H1 (cell line): ENCODE results near the gene KNDC1. TPM values are rescaled to one million over a fixed set of nuclear protein-coding genes. Genes with fewer than 3 reads are reported as not detected.

Experiments used
- CTCF ChIA-PET: fragments of 300-600 bp; sonication (Branson Sonifier 250); formaldehyde crosslinking; loops from one replicate; lab custom pipeline; 2021; ENCODE audit not compliant: partially characterized antibody; lab: Charles Lee
- POLR2A ChIA-PET: fragments of 300-600 bp; sonication (Branson Sonifier 250); formaldehyde crosslinking; loops from one replicate; lab custom pipeline; 2021; ENCODE audit warnings: inconsistent platforms; ENCODE audit not compliant: partially characterized antibody; lab: Charles Lee
- DNase-seq, 2 experiments: peaks; one replicate each; pipeline versions ENCODE4 v3.0.0 to v3.0.0-alpha.2; 2010 to 2022; ENCODE audit warnings: low spot score in 2 of 2, low read depth in 1 of 2, mixed read lengths in 1 of 2
- FAIRE-seq: peaks from 2 replicates; lab custom pipeline; 2011; peaks lifted over from hg19 to GRCh38; lab: Jason Lieb, UNC
- H2AFZ ChIP-seq: 2 replicates; pipeline ENCODE4 v1.8.1; 2012; ENCODE audit warnings: low read length, inconsistent platforms
- H2AK5ac ChIP-seq: 2 replicates; pipeline ENCODE4 v1.6.1; 2013; ENCODE audit warnings: low read depth, low read length
- H2BK120ac ChIP-seq: replicated peaks from 2 replicates; pipeline ENCODE3; 2013; ENCODE audit warnings: low read depth, low read length, inconsistent platforms
- H2BK12ac ChIP-seq: 2 replicates; pipeline ENCODE4 v1.6.1; 2013; ENCODE audit warnings: low read depth, low read length
- H2BK15ac ChIP-seq: 2 replicates; pipeline ENCODE4 v1.6.1; 2013; ENCODE audit warnings: low read length
- H2BK20ac ChIP-seq: 2 replicates; pipeline ENCODE4 v1.6.1; 2013; ENCODE audit warnings: low read length
- H2BK5ac ChIP-seq: 2 replicates; pipeline ENCODE4 v1.6.1; 2013; ENCODE audit warnings: low read depth, low read length
- H3K14ac ChIP-seq: 2 replicates; pipeline ENCODE4 v1.6.1; 2013; ENCODE audit warnings: inconsistent platforms; ENCODE audit not compliant: insufficient read length
- H3K18ac ChIP-seq: 2 replicates; pipeline ENCODE4 v1.6.1; 2013; ENCODE audit warnings: low read length; ENCODE audit errors: extremely low read depth
- H3K23ac ChIP-seq: 2 replicates; pipeline ENCODE4 v1.6.1; 2013; ENCODE audit warnings: inconsistent platforms; ENCODE audit not compliant: insufficient read length
- H3K23me2 ChIP-seq: 2 replicates; pipeline ENCODE4 v1.6.1; 2013; ENCODE audit warnings: low read depth, low read length
- H3K27ac ChIP-seq: 2 replicates; pipeline ENCODE4 v1.6.1; 2011; ENCODE audit warnings: low read depth, low read length, inconsistent platforms
- H3K27me3 ChIP-seq, 4 experiments: replicated peaks in 1 of 4; 1 replicate in 1 of 4; 2 replicates in 3 of 4; pipeline versions ENCODE4 v1.6.1 to v1.8.1; 2011 to 2013; ENCODE audit warnings: low read length in 3 of 4, mild to moderate bottlenecking in 3 of 4, inconsistent platforms in 2 of 4, mixed read lengths in 2 of 4, moderate library complexity in 1 of 4; ENCODE audit not compliant: control insufficient read depth in 3 of 4, insufficient read depth in 3 of 4; ENCODE audit errors: extremely low read depth in 1 of 4
- H3K36me3 ChIP-seq, 4 experiments: 2 replicates each; pipeline versions ENCODE4 v1.6.1 to v1.8.1; 2011 to 2013; ENCODE audit warnings: mild to moderate bottlenecking in 4 of 4, low read length in 3 of 4, moderate library complexity in 2 of 4, control low read depth in 1 of 4, inconsistent platforms in 1 of 4; ENCODE audit not compliant: insufficient read depth in 4 of 4, control insufficient read depth in 2 of 4
- H3K4ac ChIP-seq: replicated peaks from 2 replicates; pipeline ENCODE3; 2013; ENCODE audit warnings: low read length, low read depth, mixed read lengths, inconsistent platforms; ENCODE audit not compliant: insufficient read length
- H3K4me1 ChIP-seq, 4 experiments: replicated peaks in 1 of 4; 1 replicate in 1 of 4; 2 replicates in 3 of 4; pipeline versions ENCODE4 v1.6.1 to v1.8.1; 2011 to 2013; ENCODE audit warnings: low read length in 3 of 4, inconsistent platforms in 2 of 4, mixed read lengths in 1 of 4; ENCODE audit not compliant: insufficient read depth in 4 of 4, control insufficient read depth in 3 of 4
- H3K4me2 ChIP-seq, 2 experiments: 2 replicates each; pipeline versions ENCODE4 v1.6.1 to v1.8.1; 2011 to 2013; ENCODE audit warnings: low read depth in 2 of 2, low read length in 2 of 2, control low read depth in 1 of 2, inconsistent platforms in 1 of 2, mild to moderate bottlenecking in 1 of 2; ENCODE audit not compliant: insufficient read depth in 1 of 2
- H3K4me3 ChIP-seq, 4 experiments: fragments of 200-600, 300-600 bp in 1 of 4; sonication (generic), shearing (Covaris generic), sonication (Bioruptor Twin) in 1 of 4; 2 replicates each; pipeline versions ENCODE4 v1.5.1 to v1.8.1; 2011 to 2016; ENCODE audit warnings: low read length in 4 of 4, low read depth in 3 of 4, control low read depth in 2 of 4, inconsistent platforms in 2 of 4, mild to moderate bottlenecking in 2 of 4, mixed read lengths in 1 of 4, moderate library complexity in 1 of 4; ENCODE audit not compliant: insufficient read depth in 2 of 4; ENCODE audit errors: extremely low read depth in 1 of 4
- H3K56ac ChIP-seq: replicated peaks from 2 replicates; pipeline ENCODE3; 2013; ENCODE audit warnings: low read depth, mild to moderate bottlenecking, mixed read lengths, low read length, inconsistent platforms; ENCODE audit not compliant: insufficient read length
- H3K79me1 ChIP-seq: 2 replicates; pipeline ENCODE4 v1.6.1; 2013; ENCODE audit warnings: low read depth, low read length, control low read depth
- H3K79me2 ChIP-seq, 2 experiments: 2 replicates each; pipeline versions ENCODE4 v1.6.1 to v1.8.1; 2012 to 2013; ENCODE audit warnings: low read length in 2 of 2, mild to moderate bottlenecking in 2 of 2, inconsistent platforms in 1 of 2; ENCODE audit not compliant: insufficient read depth in 2 of 2, control insufficient read depth in 1 of 2
- H3K9ac ChIP-seq, 4 experiments: replicated peaks in 1 of 4; 1 replicate in 1 of 4; 2 replicates in 3 of 4; pipeline versions ENCODE4 v1.6.1 to v1.8.1; 2011 to 2013; ENCODE audit warnings: low read depth in 3 of 4, low read length in 3 of 4, control low read depth in 2 of 4, mild to moderate bottlenecking in 2 of 4, moderate library complexity in 2 of 4, inconsistent platforms in 1 of 4; ENCODE audit errors: extremely low read depth in 1 of 4
- H3K9me3 ChIP-seq, 2 experiments: 2 replicates each; pipeline versions ENCODE4 v1.6.1 to v1.8.1; 2012 to 2013; ENCODE audit warnings: mild to moderate bottlenecking in 2 of 2, moderate library complexity in 2 of 2, control low read depth in 1 of 2, inconsistent platforms in 1 of 2, low read depth in 1 of 2, low read length in 1 of 2, mixed read lengths in 1 of 2; ENCODE audit not compliant: insufficient read depth in 2 of 2
- H4K20me1 ChIP-seq, 2 experiments: replicated peaks in 1 of 2; 2 replicates each; pipeline versions ENCODE3 to v1.8.1; 2011 to 2013; ENCODE audit warnings: inconsistent platforms in 2 of 2, low read length in 2 of 2, mild to moderate bottlenecking in 1 of 2; ENCODE audit not compliant: insufficient read depth in 2 of 2, control insufficient read depth in 1 of 2
- H4K5ac ChIP-seq: 2 replicates; pipeline ENCODE4 v1.6.1; 2013; ENCODE audit warnings: low read length, low read depth, mixed read lengths, inconsistent platforms; ENCODE audit not compliant: insufficient read length
- H4K8ac ChIP-seq: 2 replicates; pipeline ENCODE4 v1.8.0; 2013; ENCODE audit warnings: mild to moderate bottlenecking, moderate library complexity, low read length, inconsistent platforms; ENCODE audit not compliant: insufficient read depth; ENCODE audit errors: extremely low read depth
- H4K91ac ChIP-seq: replicated peaks from 2 replicates; pipeline ENCODE3; 2013; ENCODE audit warnings: low read length, mixed read lengths, inconsistent platforms; ENCODE audit not compliant: insufficient read length
- ASH2L ChIP-seq: fragments of 200-600, 300-600 bp; sonication (generic); IDR thresholded peaks from one replicate; pipeline ENCODE4 v1.7.1; 2017; ENCODE audit warnings: low read length
- BRCA1 ChIP-seq: IDR thresholded peaks from 2 replicates; pipeline ENCODE4 v1.6.1; 2012; ENCODE audit warnings: low read depth, low read length, improper control_type of control experiment
- CTBP2 ChIP-seq: IDR thresholded peaks from 2 replicates; pipeline ENCODE4 v1.7.0; 2011; ENCODE audit warnings: borderline replicate concordance, mild to moderate bottlenecking, moderate library complexity, mixed read lengths, low read length; ENCODE audit not compliant: insufficient read depth, insufficient read length
- EGR1 ChIP-seq: IDR thresholded peaks from 2 replicates; pipeline ENCODE4 v1.6.1; 2011; ENCODE audit warnings: low read depth, low read length, borderline replicate concordance
- GTF2F1 ChIP-seq: IDR thresholded peaks from 2 replicates; pipeline ENCODE4 v1.6.1; 2012; ENCODE audit warnings: low read depth, low read length, improper control_type of control experiment, borderline replicate concordance
- KDM5A ChIP-seq: fragments of 200-600 bp; IDR thresholded peaks from 2 replicates; pipeline ENCODE4 v1.7.1; 2012; ENCODE audit warnings: mild to moderate bottlenecking, low read length, inconsistent platforms, mixed read lengths
- POLR2A ChIP-seq, 2 experiments: IDR thresholded peaks; 1 replicate in 1 of 2; 2 replicates in 1 of 2; pipeline ENCODE4 v1.6.1; 2011; ENCODE audit warnings: low read depth in 2 of 2, low read length in 2 of 2, mild to moderate bottlenecking in 2 of 2; ENCODE audit errors: control extremely low read depth in 1 of 2
- RBBP5 ChIP-seq: IDR thresholded peaks from 2 replicates; pipeline ENCODE4 v1.7.1; 2012; ENCODE audit warnings: low read depth, mild to moderate bottlenecking, inconsistent platforms, low read length, moderate library complexity, borderline replicate concordance
- SAP30 ChIP-seq: fragments of 300-600 bp; sonication (generic); IDR thresholded peaks from 2 replicates; pipeline ENCODE4 v1.7.1; 2012; ENCODE audit warnings: low read length, moderate library complexity, mild to moderate bottlenecking, inconsistent platforms; ENCODE audit not compliant: insufficient read depth, insufficient replicate concordance
- SIN3A ChIP-seq, 2 experiments: IDR thresholded peaks in 1 of 2; conservative IDR thresholded peaks in 1 of 2; 2 replicates each; pipeline ENCODE4 v1.6.1; 2011 to 2012; ENCODE audit warnings: low read length in 2 of 2, improper control_type of control experiment in 1 of 2, low read depth in 1 of 2, mild to moderate bottlenecking in 1 of 2
- SIRT6 ChIP-seq: IDR thresholded peaks from one replicate; pipeline ENCODE4 v1.7.1; 2012; ENCODE audit warnings: low read length, inconsistent platforms
- TBP ChIP-seq: IDR thresholded peaks from 2 replicates; pipeline ENCODE4 v1.6.1; 2011; ENCODE audit warnings: low read depth, low read length, improper control_type of control experiment
- WGBS, 2 experiments: shearing (Covaris generic) in 1 of 2; methylation state at CpG; one replicate each; pipeline versions ENCODE4 v1.1.6 to v1.1.7; 2013 to 2015; ENCODE audit warnings: low lambda C conversion rate in 2 of 2, mixed read lengths in 2 of 2, inconsistent platforms in 1 of 2, low coverage in 1 of 2, missing lambda C conversion rate in 1 of 2; ENCODE audit not compliant: insufficient replicate concordance in 2 of 2, insufficient coverage in 1 of 2, insufficient read length in 1 of 2; ENCODE audit errors: extremely low coverage in 1 of 2, missing lambda C conversion rate in 1 of 2; 5-methylcytosine and 5-hydroxymethylcytosine counted together
- polyA plus RNA-seq, 7 experiments: library from polyadenylated mRNA; depleted of rRNA in 3 of 7; stranded (reverse) in 5 of 7; unstranded in 2 of 7; fragments of >200 nt in 5 of 7; fragments of 200-250 nt in 2 of 7; gene quantifications; 1 replicate in 5 of 7; 2 replicates in 1 of 7; 4 replicates in 1 of 7; pipeline versions ENCODE4 v1.2.1 to v1.2.3, GENCODE V29; 2011 to 2013; ENCODE audit warnings: missing spikeins in 2 of 7, mixed read lengths in 2 of 7
- total RNA-seq: library from RNA; stranded (reverse); fragmentation: NEBNext Ultra II Directional; extraction: Animal tissue kit (Norgen Biotek cat#: 25700); gene quantifications from 2 replicates; pipeline ENCODE4 v1.2.1, GENCODE V29; 2021
- TF ChIP-seq, protein P1 (sequence below): IDR thresholded peaks from 2 replicates; pipeline ENCODE4 v1.6.1; 2011; ENCODE audit warnings: low read depth, mild to moderate bottlenecking, low read length; ENCODE audit not compliant: insufficient read depth

KNDC1 gene
- total and polyA plus RNA-seq, 2 of the 8 experiments (the other 6 are each of a cell fraction or from before 2014, with no cell fraction given), result 7.5 to 16.7 TPM

DNA sequence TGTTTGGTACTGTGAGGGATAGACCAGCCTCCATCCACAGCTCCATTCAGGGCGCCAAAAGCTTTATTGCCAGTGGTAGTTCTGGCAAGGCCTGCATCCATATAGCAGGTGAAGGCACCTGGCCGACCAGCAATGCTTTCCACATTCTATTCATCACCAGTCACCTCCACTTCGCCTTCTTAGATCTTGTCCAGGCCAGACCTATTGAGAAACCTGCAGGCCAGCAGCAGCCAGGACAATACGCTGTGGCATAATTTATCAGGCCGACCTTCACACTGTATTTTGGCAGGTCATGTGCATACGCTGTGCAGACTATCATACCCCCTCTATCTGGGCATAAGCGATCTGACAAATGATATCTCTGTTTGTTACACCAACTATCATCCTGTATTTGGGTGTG is 15.2 kb upstream of the KNDC1 start:
- peaks cover 0 to 14% of the 10 kb centered on the region in 2 experiments; a peak in 2 of 4 replicates for H3K9me3 ChIP-seq
- no peak overlapping the region for H4K5ac ChIP-seq
- H2BK120ac ChIP-seq, result peak overlapping the region; percentile 87
- 0 out of 2 replicates have a peak overlapping the region, but pooled peaks have one; percentile 5 for H2BK5ac ChIP-seq
- DNase-seq, result no peak
- H3K79me2 ChIP-seq, result no peaks in the 10 kb centered on the region
- H2BK20ac ChIP-seq, result peak overlapping the region; percentile 51; the same call in 1 of the 2 replicates
- no peak overlapping the region for H3K4me2 ChIP-seq
- FAIRE-seq, result no peak
- 93% methylated on average over 7 of the region's 7 CpGs; no CpG with 5 or more reads in 1 of the 2 experiments for WGBS, 2 experiments
- peak overlapping the region; percentile 81 for H4K91ac ChIP-seq
- H3K56ac ChIP-seq, result no peak overlapping the region
- no peaks in the 10 kb centered on the region for H3K79me1 ChIP-seq
- H2BK15ac ChIP-seq, result peak overlapping the region; percentile 90; the same call in 1 of the 2 replicates
- peak overlapping the region; percentile 88; the same call in 1 of the 2 replicates for H2AK5ac ChIP-seq
- ChIA-PET POLR2A (interaction anchor here (0.6 to 2.3 kb wide), 4 partner anchors 14 to 1100 kb away, joined by 3 to 6 read pairs (median 4); no protein-coding TSS in a partner anchor), CTCF (interaction anchor here (1.0 to 6.3 kb wide), 7 partner anchors 11 to 123 kb away, joined by 3 to 40 read pairs (median 9); no protein-coding TSS in a partner anchor)
- H3K9ac ChIP-seq, result no peak overlapping the region; a peak in 1 of 7 replicates
- H2BK12ac ChIP-seq, result peak overlapping the region; percentile 96
- H3K23me2 ChIP-seq, result no peaks in the 10 kb centered on the region
- H3K27me3 ChIP-seq, result no peaks in the 10 kb centered on the region
- no peaks in the 10 kb centered on the region for H3K36me3 ChIP-seq
- H3K4ac ChIP-seq, result peak overlapping the region; percentile 69
- H3K23ac ChIP-seq, result no peak overlapping the region
- no peak overlapping the region for H3K18ac ChIP-seq
- H3K27ac ChIP-seq, result no peak overlapping the region
- no peaks in the 10 kb centered on the region for H4K20me1 ChIP-seq
- H3K4me1 ChIP-seq, result peaks cover 0 to 6% (median 5%) of the 10 kb centered on the region in 4 experiments; a peak in 6 of 7 replicates
- H4K8ac ChIP-seq, result no peak overlapping the region
- H3K14ac ChIP-seq, result no peak overlapping the region
- H2AFZ ChIP-seq, result no peak overlapping the region
- H3K4me3 ChIP-seq, result no peak overlapping the region
- TF ChIP-seq, protein P1, sequence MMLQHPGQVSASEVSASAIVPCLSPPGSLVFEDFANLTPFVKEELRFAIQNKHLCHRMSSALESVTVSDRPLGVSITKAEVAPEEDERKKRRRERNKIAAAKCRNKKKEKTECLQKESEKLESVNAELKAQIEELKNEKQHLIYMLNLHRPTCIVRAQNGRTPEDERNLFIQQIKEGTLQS, result no peak
- TF ChIP-seq KDM5A (no peak), ASH2L (no peak), SIN3A (conservative IDR thresholded peaks at IDR 0.05 in 1 of 2, IDR thresholded peaks at IDR 0.05 in 1 of 2; ENCODE audit: low read depth in 1 of 2, low read length in 2 of 2) (no peak), BRCA1 (no peak), GTF2F1 (no peak), EGR1 (no peak), RBBP5 (no peak), POLR2A (IDR thresholded peaks at IDR 0.05; ENCODE audit: control extremely low read depth in 1 of 2, low read depth in 2 of 2, low read length in 2 of 2) (no peak), SIRT6 (no peak), CTBP2 (no peak), SAP30 (no peak), TBP (no peak)
